NCI-H187 treated with DMSO at 0.1 percent for 48 hours (cell line): Measurements from ENCODE around the gene PLTP.
"Not testable (repeated sequence)": the region's sequence is repeated elsewhere in the genome, so short reads cannot be mapped to it uniquely, and the experiment has no call there.

Experiments used
- DNase-seq: peaks from one replicate; lab custom pipeline; 2025; lab: John Stamatoyannopoulos, UW

PLTP gene, protein sequence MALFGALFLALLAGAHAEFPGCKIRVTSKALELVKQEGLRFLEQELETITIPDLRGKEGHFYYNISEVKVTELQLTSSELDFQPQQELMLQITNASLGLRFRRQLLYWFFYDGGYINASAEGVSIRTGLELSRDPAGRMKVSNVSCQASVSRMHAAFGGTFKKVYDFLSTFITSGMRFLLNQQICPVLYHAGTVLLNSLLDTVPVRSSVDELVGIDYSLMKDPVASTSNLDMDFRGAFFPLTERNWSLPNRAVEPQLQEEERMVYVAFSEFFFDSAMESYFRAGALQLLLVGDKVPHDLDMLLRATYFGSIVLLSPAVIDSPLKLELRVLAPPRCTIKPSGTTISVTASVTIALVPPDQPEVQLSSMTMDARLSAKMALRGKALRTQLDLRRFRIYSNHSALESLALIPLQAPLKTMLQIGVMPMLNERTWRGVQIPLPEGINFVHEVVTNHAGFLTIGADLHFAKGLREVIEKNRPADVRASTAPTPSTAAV

DNA sequence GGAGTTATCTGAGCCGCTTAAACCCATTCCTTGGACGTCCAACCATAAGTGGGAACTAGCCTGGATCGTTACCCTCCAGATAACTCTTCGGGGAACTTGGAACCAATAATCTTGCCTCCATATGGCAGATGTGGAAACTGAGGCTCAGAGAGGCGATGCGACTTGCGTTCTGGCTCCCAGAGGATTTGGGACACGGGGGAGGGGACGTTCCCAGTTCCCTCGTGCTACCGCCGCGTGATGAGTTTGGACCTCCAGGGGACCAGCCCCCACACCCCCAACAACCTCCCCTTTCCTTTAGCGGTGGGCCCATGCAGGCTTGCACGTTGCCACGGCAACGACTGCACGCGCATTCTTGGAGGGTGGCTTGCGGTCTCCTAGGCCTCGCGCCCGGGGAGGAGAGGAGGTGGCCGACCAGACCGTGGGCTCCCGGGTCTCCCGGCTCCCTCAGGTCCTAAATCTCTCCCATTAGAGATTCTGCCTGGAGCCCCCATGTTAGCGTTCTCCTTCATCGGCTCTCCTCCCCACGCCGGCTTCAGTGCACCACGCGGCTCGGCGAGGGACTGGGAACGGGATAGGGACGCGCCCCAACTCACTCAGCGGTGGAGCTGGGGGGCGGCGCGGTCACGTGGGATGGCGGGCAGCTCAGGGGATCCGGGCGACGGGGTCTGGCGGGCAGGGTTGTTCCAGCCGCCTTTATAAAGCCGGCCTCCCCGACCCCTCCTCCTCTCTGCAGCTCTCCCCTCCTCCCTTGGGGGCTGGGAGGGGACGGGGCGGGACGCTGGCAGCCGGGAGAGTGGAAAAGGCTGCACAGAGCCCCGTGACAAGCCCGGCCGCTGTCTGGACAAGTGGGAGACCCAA is at the start of gene PLTP:
PLTP (minus strand) TSS at position 670 of the 858 bp plus-strand sequence. CDS start 703 bp downstream, outside the sequence.
- no peak for DNase-seq

DNA sequence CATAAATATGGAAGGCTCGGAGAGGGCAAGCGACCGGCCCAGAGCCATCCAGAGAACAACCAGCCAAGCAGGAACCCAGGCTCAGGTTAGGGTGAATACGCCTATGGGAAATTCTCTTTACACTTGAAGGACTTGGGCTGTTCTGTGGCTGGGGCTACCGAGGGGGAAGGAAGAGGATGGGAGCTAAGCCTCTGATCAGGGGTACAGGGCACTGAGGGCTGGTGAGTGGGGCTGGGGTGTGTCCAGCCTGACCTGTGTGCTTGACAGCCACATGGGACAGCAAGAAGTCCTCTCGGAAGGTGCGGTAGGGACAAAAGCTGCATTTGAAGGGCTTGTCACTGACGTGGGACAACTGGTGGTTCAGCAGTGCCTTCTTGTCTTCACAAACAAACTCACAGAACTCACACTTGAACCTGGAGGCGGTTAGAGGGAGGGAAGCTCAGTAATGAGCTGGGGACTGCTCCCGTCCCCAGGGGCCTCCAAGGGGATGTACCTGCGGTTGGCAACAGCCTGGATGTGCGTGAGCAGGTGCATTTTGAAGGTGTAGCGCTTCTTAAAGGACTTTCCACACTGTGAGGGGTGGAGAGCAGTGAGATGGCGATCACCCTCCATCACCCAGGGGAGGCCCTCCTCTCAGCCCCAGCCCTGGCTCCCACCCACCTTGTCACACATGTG is 48.1 kb upstream of the PLTP start:
- DNase-seq = no peak

DNA sequence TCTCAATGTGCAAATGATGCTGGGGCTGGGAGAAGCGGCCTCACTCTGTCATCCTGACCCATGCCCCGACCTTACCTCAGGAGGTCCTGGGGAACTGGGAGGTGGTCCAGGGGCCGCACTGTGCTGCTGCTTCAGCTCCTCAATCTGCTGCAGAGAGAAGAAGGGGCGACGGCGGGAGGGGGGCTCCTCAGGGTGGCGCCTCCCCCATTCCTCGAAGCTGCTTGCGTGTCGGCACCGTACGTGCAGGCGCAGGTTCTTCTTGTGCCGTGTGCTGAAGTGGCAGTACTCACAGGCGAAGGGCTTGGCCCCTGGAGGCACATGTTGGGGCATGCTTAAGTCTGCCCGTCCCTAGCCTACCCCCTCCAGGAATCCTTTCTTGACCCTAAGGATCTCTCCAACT is 47.2 kb upstream of the PLTP start:
- no peak for DNase-seq

DNA sequence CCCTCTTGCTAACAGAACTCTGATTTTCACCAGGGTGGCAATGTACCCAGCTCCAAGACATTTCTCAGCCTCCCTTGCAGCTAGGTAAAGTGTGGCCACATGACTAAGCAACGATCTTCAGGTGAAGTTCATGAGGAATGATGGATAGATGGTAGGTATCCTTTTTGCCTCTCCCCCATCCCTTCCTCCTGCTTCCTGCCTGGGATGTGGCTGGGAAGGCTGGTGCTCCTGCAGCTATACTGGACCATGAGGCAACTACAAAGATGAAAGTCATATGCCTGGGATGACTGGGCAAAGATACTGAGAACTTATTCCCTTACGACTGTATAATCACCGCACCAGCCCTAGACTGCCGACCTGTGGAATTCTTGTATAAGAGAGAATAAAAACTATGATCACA is 46.6 kb upstream of the PLTP start:
- DNase-seq = no peak

DNA sequence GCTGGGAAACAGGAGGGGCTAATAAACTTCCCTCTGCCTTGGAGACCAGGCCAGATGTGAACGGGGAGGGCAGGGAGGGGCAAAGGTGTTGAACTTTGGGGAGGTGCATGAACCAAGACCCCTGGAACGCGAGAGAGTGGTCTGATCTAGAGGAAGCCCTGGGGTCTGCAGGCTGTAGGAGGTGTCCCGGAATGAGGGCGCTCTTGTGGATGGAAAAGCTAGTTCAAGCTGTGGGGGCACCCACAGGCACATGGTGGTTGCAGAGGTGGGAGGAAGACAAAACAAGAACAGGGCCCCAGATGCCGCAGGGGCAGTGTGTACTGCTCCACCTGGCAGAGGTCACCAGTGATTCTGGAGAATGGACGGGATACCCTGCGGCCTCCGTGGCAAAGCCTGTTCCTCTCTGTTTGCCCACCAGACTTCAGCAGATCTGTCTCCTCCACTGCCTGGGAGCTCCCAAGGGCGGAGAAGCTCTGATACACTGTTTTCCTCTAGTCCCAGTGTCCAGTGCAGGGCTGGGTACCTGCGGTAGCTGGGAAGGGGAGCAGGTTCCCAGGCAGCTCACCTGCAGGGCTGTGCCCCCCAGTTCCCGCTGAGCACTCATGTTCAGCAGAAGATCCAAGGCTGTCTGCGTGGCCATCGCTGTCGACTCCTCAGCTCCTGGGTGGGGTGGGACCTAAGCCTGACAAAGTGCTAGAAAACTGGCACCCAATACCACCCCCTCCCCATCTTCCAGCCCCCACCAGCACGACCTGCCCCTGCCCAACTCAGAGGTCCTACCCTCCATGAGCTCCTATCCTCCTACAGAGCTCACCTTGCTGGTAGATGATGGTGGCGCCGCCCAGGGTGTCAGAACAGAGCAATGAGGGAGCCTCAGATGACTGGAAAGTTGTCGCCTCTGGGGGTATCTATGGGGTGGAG is 45.3 kb upstream of the PLTP start:
- no peak for DNase-seq

DNA sequence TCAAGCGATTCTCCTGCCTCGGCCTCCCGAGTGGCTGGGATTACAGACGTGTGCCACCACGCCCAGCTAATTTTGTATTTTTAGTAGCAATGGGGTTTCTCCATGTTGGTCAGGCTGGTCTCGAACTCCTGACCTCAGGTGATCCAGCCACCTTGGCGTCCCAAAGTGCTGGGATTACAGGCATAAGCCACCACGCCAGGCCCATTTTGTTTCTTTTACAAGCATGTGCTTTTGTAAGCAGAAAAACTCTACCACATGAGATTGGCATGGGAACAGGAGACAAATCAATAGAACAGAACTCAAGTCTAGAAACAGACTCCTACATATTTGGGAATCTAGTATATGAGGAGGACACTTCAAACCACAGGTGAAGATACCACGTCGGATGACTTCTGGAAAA is 44.4 kb upstream of the PLTP start:
- not testable (repeated sequence) for DNase-seq

DNA sequence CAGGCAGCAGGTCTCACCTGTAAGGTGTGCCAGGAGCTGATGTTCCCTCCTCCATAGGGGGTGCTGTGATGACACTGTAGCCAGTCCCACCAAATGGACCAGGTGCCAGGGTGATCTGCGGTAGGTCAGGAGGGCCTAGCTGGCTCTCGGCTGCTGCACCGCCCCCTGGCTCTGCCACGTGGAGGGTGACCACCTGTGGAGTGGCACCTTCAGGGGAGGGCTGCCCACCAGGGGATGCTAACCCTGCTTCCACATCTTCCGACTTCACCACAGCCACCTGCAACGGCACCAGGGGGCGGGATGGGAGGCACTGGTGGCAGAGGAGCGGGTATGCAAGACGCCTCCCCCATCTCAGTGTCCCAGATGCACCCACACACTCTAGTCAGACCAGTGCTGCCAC is 41.7 kb upstream of the PLTP start:
- no peak for DNase-seq

DNA sequence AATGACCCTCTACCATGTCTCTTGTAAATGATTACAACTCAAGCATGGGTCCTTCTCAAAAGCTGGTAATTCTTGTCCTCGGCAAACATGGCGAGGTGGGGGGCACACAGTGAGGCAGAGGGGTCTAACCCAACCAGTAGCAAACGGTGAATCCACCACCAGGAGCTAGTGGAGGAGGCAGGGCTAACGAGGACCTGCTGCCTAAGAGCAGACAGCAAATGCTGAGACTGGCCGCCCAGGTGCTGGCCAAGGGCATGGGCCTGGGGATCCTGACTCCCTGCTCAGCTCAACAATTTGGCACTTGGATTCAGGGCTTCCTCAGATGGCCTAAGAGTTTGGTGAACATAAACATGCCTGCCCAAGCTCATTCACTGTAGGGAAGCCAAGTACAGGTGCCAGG is 40.9 kb upstream of the PLTP start:
- DNase-seq = no peak

DNA sequence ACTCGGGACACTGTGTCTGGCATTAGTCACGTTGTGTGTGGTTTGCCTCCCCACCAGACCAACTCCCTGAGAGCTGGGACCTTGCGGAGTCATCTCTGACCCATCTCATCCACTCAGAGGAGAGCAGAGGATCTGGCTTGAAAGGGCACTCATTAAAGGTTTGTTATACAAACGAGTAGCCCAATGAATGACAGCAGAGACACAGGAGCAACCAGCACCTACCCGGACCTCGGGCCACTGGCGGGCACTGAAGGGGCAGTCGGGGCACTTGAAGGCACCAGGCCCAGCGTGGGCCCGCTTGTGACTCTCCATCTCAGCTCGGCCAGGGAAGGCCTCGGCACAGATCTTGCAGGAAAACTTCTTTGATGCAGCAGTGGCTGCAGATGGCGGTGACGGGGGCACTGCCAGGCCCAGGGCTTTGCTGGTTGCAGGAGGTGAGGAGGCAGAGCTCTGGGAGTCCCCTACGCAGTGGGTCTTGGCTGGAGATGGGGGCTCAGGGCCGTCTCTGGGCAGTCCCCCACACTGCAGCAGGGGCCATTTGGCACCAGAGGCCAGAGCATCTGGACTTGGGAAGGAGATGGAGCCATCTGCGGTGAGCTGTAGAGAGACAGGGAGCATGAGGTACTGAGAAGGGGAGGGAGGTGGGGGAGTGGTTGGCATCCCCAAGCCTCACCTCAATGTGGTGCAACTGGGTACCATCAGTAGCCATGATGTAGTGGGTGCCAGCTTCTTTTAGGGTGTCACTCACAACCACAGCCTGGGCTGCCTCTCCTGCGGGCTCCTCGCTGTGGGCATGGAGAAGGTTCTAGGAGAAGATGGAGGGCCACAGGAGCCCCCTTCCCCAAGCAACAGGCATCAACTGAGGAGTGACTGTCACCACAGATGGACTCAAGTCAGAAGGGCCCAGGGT is 40.2 kb upstream of the PLTP start:
- no peak for DNase-seq

DNA sequence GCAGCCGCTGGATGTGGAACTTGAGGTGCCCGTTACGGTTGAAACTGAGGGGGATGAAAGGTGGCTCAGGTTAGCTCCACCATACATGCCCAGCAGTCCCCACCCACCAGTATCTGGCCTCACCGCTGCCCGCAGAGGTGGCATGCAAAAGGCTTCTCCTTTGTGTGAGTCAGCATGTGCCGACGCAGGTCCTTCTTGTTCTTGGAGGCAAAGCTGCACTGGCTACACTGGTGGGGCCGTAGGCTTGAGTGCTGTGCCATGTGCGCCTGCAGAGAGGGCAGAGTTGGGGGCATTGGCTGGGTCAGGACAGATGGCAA is 38.3 kb upstream of the PLTP start:
- DNase-seq = no peak

DNA sequence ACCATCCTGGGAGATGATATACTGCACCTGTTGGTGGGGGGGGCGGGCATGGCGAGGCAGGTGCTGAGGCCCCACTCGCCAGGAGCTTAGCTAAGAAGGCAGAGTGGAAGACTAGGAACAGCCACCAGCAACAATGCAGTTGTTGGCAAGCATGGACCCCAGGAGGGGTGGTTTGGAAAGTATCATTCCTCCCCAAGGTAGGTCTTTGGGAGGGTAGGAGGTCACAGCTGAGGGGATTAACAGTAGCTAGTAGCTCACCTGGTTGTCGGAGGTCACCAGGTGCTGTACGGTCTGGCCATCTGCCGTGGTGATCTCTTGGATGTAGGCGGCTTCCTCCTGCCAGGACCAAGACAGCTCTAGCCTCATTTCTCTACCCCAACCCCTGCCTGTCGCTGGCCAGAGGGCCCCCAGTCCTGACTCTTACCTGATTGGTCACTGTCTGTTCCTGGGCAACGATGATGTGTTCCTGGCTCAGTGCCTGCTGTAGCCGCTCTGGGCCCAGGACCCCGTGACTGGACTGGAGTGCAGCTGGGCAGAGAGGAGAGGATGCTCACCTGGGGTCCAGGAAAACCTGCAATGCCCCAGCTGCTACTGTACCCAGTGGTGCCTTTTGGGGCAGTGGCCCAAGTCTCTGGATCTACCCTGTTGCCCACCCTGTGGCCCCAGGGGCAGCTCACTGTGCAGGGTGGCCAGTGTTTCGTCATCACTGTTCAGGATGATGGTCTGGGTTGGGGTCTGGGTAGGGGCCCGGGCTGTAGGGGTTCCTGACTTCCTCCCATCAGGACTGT is 37.8 kb upstream of the PLTP start:
- DNase-seq = no peak

DNA sequence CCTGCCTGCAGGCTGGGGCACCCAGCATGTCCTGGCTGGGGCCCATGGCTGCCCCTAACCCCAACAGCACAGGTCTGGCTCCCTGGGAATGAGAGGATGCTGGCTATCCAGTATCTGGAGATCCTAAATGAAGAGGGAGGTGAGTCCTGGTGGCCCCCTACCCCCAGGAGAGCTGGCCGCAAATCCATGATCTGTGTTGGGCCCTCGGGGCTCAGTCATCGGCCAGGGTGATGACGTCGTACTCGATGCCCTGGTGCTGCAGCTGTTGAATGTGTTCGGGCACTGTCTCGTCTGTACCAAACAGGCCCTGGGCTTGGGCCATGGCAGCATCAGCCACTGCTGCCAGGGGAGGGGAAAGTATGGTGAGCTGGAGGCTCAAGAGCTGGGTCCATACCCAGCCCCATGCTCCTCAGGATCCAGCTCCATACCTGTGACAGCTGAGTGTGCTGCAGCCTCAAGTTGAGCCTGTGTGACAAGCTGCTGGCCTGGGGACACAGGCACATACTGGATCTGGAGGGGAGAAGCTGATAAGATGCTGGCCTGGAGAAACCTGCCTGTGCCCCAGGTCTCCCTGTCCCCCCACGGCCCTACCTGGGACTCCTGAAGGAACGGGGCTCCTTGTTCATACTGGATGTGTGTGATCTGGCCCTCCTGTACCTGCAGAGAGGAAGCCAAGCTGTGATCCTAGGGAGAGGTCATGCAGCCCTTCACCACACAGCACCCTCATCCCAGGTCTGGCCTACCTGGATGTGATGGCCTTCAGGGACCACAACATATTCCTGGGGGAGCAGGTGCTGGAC is 37.0 kb upstream of the PLTP start:
- DNase-seq = no peak

DNA sequence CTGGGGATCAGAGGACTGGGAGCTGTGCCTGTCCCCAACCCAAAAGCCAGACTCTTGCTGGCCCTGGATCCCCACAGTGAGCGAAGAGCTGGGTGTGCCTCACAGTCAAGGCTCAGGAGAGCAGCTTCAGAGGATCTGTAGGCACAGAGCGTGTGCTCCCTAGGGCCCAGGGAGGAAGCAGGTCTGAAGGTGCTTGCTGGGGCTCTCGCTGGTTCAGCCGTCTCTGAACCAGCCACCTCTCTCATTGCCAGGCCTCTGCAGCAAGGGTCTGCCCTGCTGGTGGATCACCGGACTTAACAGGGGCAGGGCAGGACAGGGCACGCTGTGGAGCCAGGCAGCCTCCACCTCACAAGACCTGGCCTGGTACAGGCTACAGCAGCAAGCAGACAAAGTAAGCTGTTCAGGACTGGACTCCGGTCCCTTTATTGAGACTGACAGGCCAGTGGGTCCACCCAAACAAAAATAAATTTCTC is 36.3 kb upstream of the PLTP start:
- no peak for DNase-seq

DNA sequence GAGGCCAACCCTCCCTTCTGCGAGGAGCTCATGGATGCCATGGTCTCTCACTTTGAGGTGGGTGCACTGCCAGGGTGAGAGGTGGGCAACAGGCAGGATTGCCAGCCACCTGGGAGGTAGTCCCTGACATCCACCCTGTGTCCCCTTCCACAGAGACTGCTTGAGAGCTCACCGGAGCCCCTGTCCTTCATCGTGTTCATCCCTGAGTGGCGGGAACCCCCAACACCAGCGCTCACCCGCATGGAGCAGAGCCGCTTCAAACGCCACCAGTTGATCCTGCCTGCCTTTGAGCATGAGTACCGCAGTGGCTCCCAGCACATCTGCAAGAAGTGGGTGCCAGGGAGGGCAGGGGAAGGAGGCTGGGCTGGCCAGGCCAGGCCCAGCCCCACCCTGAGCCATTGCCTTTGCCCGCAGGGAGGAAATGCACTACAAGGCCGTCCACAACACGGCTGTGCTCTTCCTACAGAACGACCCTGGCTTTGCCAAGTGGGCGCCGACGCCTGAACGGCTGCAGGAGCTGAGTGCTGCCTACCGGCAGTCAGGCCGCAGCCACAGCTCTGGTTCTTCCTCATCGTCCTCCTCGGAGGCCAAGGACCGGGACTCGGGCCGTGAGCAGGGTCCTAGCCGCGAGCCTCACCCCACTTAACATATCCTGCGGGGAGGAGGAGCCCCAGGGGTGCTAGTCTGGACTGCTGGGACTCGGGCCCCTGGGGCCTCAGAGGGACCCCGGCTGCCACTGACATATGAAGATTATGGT is 35.3 kb upstream of the PLTP start:
- DNase-seq = no peak

DNA sequence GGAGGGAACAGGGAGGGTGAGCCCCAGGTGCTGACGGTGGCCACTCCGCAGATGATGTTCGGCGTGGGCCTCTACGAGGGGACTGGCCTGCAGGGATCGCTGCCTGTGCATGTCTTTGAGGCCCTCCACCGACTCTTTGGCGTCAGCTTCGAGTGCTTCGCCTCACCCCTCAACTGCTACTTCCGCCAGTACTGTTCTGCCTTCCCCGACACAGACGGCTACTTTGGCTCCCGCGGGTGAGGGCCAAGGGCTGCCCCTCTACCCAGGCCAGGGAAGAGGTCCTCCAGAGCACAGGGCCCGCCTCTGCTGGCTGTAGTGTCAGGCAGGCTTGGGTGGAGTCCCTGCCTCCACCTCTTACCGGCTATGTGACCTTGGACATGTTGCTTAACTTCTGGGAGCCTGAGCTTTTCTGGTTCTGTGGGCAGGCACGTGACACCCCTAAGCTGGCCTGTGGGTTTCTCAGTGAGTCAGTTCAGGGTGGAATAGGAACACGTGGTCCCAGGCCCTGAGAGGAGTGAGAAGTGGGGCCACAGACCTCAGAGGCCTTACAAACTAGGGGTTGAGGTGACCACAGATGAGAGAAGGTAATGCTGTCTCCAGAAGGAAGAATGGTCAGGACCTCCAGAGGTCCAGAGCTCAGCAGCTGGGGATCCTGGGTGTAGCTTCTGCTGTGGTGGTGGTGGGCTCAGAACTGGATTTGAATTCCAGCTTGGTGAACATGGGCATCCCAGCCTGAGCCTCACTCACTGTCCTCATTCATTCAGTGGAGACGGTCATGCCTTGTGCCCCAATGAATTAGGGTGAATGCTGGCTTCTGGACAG is 34.4 kb upstream of the PLTP start:
- no peak for DNase-seq

DNA sequence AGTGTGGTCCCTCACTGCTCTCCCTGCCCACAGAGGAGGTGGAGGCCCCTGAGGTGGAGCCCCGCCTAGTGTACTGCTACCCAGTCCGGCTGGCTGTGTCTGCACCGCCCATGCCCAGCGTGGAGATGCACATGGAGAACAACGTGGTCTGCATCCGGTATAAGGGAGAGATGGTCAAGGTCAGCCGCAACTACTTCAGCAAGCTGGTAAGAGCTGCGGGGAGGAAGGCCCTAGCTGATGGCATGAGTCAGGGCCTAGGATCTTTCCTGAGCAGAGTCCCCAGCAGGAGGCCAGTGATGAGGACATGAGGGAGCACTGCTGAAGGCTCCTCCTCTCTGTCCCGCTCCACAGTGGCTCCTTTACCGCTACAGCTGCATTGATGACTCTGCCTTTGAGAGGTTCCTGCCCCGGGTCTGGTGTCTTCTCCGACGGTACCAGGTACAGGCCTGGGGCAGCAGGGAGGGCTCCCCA is 33.8 kb upstream of the PLTP start:
- no peak for DNase-seq
